IMR-90 (cell line): ENCODE results near the gene HOXD3. TPM values are rescaled to one million over a fixed set of nuclear protein-coding genes. Genes with fewer than 3 reads are reported as not detected.

Source experiments
- ATAC-seq: fragments of 200-7000 bp; cut with Tn5 transposase; 2 replicates; pipeline ENCODE4 v1.9.1; 2020; ENCODE audit warnings: low read depth, mild to moderate bottlenecking, moderate library complexity
- BruUV-seq: library from RNA; stranded (reverse); fragments of 400-500 nt; replicated peaks from 2 replicates; lab custom pipeline; 2021; lab: Mats Ljungman, UMichigan
- CTCF ChIA-PET: fragments of 300-600 bp; formaldehyde crosslinking; extraction: SDS; loops from one replicate; lab custom pipeline; 2021; ENCODE audit warnings: antibody characterized with exemption; lab: Yijun Ruan, JAX
- POLR2A ChIA-PET: fragments of 300-600 bp; sonication (Branson Sonifier 250); formaldehyde crosslinking; loops from one replicate; lab custom pipeline; 2022; ENCODE audit warnings: antibody characterized with exemption; ENCODE audit not compliant: unreplicated experiment; lab: Charles Lee
- DNase-seq: peaks from one replicate; pipeline ENCODE4 v3.0.0; 2013
- H2AFZ ChIP-seq: replicated peaks from 2 replicates; pipeline ENCODE3; 2013; ENCODE audit warnings: low read length, mild to moderate bottlenecking; ENCODE audit not compliant: poor library complexity
- H2AK5ac ChIP-seq: 2 replicates; pipeline ENCODE4 v1.6.1; 2013; ENCODE audit warnings: low read depth, low read length, inconsistent platforms
- H2AK9ac ChIP-seq: replicated peaks from 2 replicates; pipeline ENCODE3; 2013; ENCODE audit warnings: mild to moderate bottlenecking, low read depth, low read length, moderate library complexity; ENCODE audit not compliant: poor library complexity
- H2BK120ac ChIP-seq: 2 replicates; pipeline ENCODE4 v1.6.1; 2013; ENCODE audit warnings: low read depth, low read length, inconsistent platforms
- H2BK15ac ChIP-seq: 3 replicates; pipeline ENCODE4 v1.6.1; 2013; ENCODE audit warnings: low read depth, low read length, inconsistent platforms
- H2BK20ac ChIP-seq: 2 replicates; pipeline ENCODE4 v1.6.1; 2013; ENCODE audit warnings: low read depth, mild to moderate bottlenecking, inconsistent platforms, low read length, moderate library complexity
- H2BK5ac ChIP-seq: 2 replicates; pipeline ENCODE4 v1.6.1; 2013; ENCODE audit warnings: mild to moderate bottlenecking, low read depth, low read length, inconsistent platforms; ENCODE audit not compliant: poor library complexity, severe bottlenecking
- H3K14ac ChIP-seq: replicated peaks from 2 replicates; pipeline ENCODE4 v1.6.1; 2013; ENCODE audit warnings: low read depth, low read length, inconsistent platforms
- H3K18ac ChIP-seq: 2 replicates; pipeline ENCODE4 v1.6.1; 2013; ENCODE audit warnings: low read depth, low read length, control low read depth
- H3K23ac ChIP-seq: 2 replicates; pipeline ENCODE4 v1.6.1; 2013; ENCODE audit warnings: low read depth, low read length, inconsistent platforms
- H3K27ac ChIP-seq: 2 replicates; pipeline ENCODE4 v1.5.1; 2013; ENCODE audit warnings: mild to moderate bottlenecking, control low read depth, low read length; ENCODE audit not compliant: insufficient read depth
- H3K27me3 ChIP-seq: 2 replicates; pipeline ENCODE4 v1.6.1; 2013; ENCODE audit warnings: low read length; ENCODE audit not compliant: control insufficient read depth, insufficient read depth
- H3K36me3 ChIP-seq: 2 replicates; pipeline ENCODE4 v1.6.1; 2013; ENCODE audit warnings: low read length, mixed read lengths; ENCODE audit not compliant: control insufficient read depth, insufficient read depth
- H3K4ac ChIP-seq: 2 replicates; pipeline ENCODE4 v1.6.1; 2013; ENCODE audit warnings: low read depth, low read length, inconsistent platforms
- H3K4me1 ChIP-seq: 2 replicates; pipeline ENCODE4 v1.6.1; 2013; ENCODE audit warnings: low read length, mixed read lengths; ENCODE audit not compliant: control insufficient read depth, insufficient read depth
- H3K4me2 ChIP-seq: 2 replicates; pipeline ENCODE4 v1.6.1; 2013; ENCODE audit warnings: low read depth, mild to moderate bottlenecking, control low read depth, low read length, moderate library complexity
- H3K4me3 ChIP-seq: 2 replicates; pipeline ENCODE4 v1.5.1; 2013; ENCODE audit warnings: low read depth, mild to moderate bottlenecking, control low read depth, low read length, moderate library complexity; ENCODE audit not compliant: insufficient read depth
- H3K56ac ChIP-seq: 2 replicates; pipeline ENCODE4 v1.6.1; 2013; ENCODE audit warnings: low read length, inconsistent platforms; ENCODE audit not compliant: insufficient read depth; ENCODE audit errors: extremely low read depth
- H3K79me1 ChIP-seq, 2 experiments: 2 replicates each; pipeline ENCODE4 v1.6.1; 2013; ENCODE audit warnings: low read length in 2 of 2, inconsistent platforms in 1 of 2, low read depth in 1 of 2
- H3K9ac ChIP-seq: 2 replicates; pipeline ENCODE4 v1.6.1; 2013; ENCODE audit warnings: low read depth, low read length, control low read depth
- H3K9me1 ChIP-seq: 2 replicates; pipeline ENCODE4 v1.6.1; 2013; ENCODE audit warnings: low read length, inconsistent platforms; ENCODE audit not compliant: insufficient read depth
- H3K9me3 ChIP-seq: 2 replicates; pipeline ENCODE4 v1.6.1; 2013; ENCODE audit warnings: low read length; ENCODE audit not compliant: control insufficient read depth, insufficient read depth
- H4K20me1 ChIP-seq: 2 replicates; pipeline ENCODE4 v1.6.1; 2013; ENCODE audit warnings: low read length, inconsistent platforms; ENCODE audit not compliant: insufficient read depth
- H4K5ac ChIP-seq: 2 replicates; pipeline ENCODE4 v1.6.1; 2013; ENCODE audit warnings: mild to moderate bottlenecking, low read depth, low read length, control low read depth
- H4K8ac ChIP-seq, 2 experiments: 2 replicates each; pipeline ENCODE4 v1.6.1; 2013; ENCODE audit warnings: low read depth in 2 of 2, low read length in 2 of 2, control low read depth in 1 of 2, inconsistent platforms in 1 of 2
- H4K91ac ChIP-seq: 2 replicates; pipeline ENCODE4 v1.6.1; 2013; ENCODE audit warnings: low read depth, low read length, inconsistent platforms; ENCODE audit not compliant: insufficient read depth
- BHLHE40 ChIP-seq: fragments of 150-350 bp; IDR thresholded peaks from 2 replicates; pipeline ENCODE4 v1.6.1; 2016; ENCODE audit warnings: mild to moderate bottlenecking, low read depth, low read length
- CEBPB ChIP-seq: IDR thresholded peaks from 2 replicates; pipeline ENCODE4 v1.6.1; 2012; ENCODE audit warnings: low read depth, low read length, improper control_type of control experiment
- CHD1 ChIP-seq: IDR thresholded peaks from 2 replicates; pipeline ENCODE4 v1.6.1; 2012; ENCODE audit warnings: low read depth, low read length, improper control_type of control experiment
- FOS ChIP-seq: fragments of 150-350 bp; IDR thresholded peaks from 2 replicates; pipeline ENCODE4 v1.6.1; 2016; ENCODE audit warnings: low read depth, low read length
- MAFK ChIP-seq: IDR thresholded peaks from 2 replicates; pipeline ENCODE4 v1.6.1; 2012; ENCODE audit warnings: low read depth, low read length, improper control_type of control experiment
- MAZ ChIP-seq: IDR thresholded peaks from 2 replicates; pipeline ENCODE4 v1.6.1; 2012; ENCODE audit warnings: low read depth, mild to moderate bottlenecking, low read length, improper control_type of control experiment, moderate library complexity, borderline replicate concordance
- MXI1 ChIP-seq: IDR thresholded peaks from 2 replicates; pipeline ENCODE4 v1.6.1; 2012; ENCODE audit warnings: low read depth, mild to moderate bottlenecking, low read length, moderate library complexity, borderline replicate concordance
- NFE2L2 ChIP-seq: fragments of 150-350 bp; IDR thresholded peaks from 2 replicates; pipeline ENCODE4 v1.6.1; 2016; ENCODE audit warnings: low read depth, mild to moderate bottlenecking, low read length
- POLR2A ChIP-seq: IDR thresholded peaks from 2 replicates; pipeline ENCODE4 v1.6.1; 2012; ENCODE audit warnings: mild to moderate bottlenecking, low read depth, low read length
- RAD21 ChIP-seq: IDR thresholded peaks from 2 replicates; pipeline ENCODE4 v1.6.1; 2012; ENCODE audit warnings: low read length, improper control_type of control experiment
- RCOR1 ChIP-seq: IDR thresholded peaks from 2 replicates; pipeline ENCODE4 v1.6.1; 2012; ENCODE audit warnings: mild to moderate bottlenecking, low read length, improper control_type of control experiment; ENCODE audit not compliant: insufficient replicate concordance
- RFX5 ChIP-seq: IDR thresholded peaks from 2 replicates; pipeline ENCODE4 v1.8.0; 2012; ENCODE audit warnings: low read depth, mild to moderate bottlenecking, low read length, moderate library complexity
- SMC3 ChIP-seq: fragments of 150-350 bp; IDR thresholded peaks from 2 replicates; pipeline ENCODE4 v1.6.1; 2016; ENCODE audit warnings: low read depth, mild to moderate bottlenecking, antibody characterized with exemption, low read length, moderate library complexity
- WGBS, 2 experiments: methylation state at CpG; one replicate each; pipeline versions ENCODE4 v1.1.5 to v1.1.7; 2013; ENCODE audit warnings: missing lambda C conversion rate in 2 of 2; ENCODE audit not compliant: insufficient read length in 1 of 2; ENCODE audit errors: extremely low coverage in 2 of 2; 5-methylcytosine and 5-hydroxymethylcytosine counted together
- dilution Hi-C: fragments of 300-500 bp; cut with HindIII; formaldehyde crosslinking; loops from one replicate; pipeline ENCODE4 v1.14.3; 2018; ENCODE audit warnings: low sequenced_read_pairs; ENCODE audit not compliant: unreplicated experiment
- in situ Hi-C: fragments of 300-500 bp; cut with MboI; formaldehyde crosslinking; loops from 3 replicates; pipeline ENCODE4 v1.14.3; 2019; ENCODE audit warnings: low sequenced_read_pairs, inconsistent platforms, mixed read lengths
- intact Hi-C: fragments of 100-400 bp; cut with micrococcal nuclease; formaldehyde crosslinking; loops from 2 replicates; pipeline ENCODE4 v1.10.0; 2022
- polyA plus RNA-seq, 3 experiments: library from polyadenylated mRNA; depleted of rRNA; stranded (reverse); fragments of >200 nt; gene quantifications; 2 replicates each; pipeline ENCODE4 v1.2.3, GENCODE V29; 2012; ENCODE audit warnings: low replicate concordance in 1 of 3
- total RNA-seq: library from RNA; depleted of rRNA; stranded (reverse); fragments of >200 nt; gene quantifications from 2 replicates; pipeline ENCODE4 v1.2.3, GENCODE V29; 2012
- TF ChIP-seq, protein P1 (sequence below): conservative IDR thresholded peaks from 2 replicates; pipeline ENCODE4 v1.5.1; 2012; ENCODE audit warnings: mild to moderate bottlenecking, low read depth, low read length, improper control_type of control experiment
- TF ChIP-seq, protein P2 (sequence below): fragments of 150-350 bp; IDR thresholded peaks from 2 replicates; pipeline ENCODE4 v1.6.1; 2016; ENCODE audit warnings: low read depth, mild to moderate bottlenecking, low read length, moderate library complexity, borderline replicate concordance
- TF ChIP-seq, protein P3 (sequence below): fragments of 150-350 bp; IDR thresholded peaks from 2 replicates; pipeline ENCODE4 v1.6.1; 2017; ENCODE audit warnings: mild to moderate bottlenecking, antibody characterized with exemption, low read length, low read depth

The HOXD3 gene
- total and polyA plus RNA-seq, 2 of the 4 experiments (the other 2 are of a cell fraction): not detected

DNA sequence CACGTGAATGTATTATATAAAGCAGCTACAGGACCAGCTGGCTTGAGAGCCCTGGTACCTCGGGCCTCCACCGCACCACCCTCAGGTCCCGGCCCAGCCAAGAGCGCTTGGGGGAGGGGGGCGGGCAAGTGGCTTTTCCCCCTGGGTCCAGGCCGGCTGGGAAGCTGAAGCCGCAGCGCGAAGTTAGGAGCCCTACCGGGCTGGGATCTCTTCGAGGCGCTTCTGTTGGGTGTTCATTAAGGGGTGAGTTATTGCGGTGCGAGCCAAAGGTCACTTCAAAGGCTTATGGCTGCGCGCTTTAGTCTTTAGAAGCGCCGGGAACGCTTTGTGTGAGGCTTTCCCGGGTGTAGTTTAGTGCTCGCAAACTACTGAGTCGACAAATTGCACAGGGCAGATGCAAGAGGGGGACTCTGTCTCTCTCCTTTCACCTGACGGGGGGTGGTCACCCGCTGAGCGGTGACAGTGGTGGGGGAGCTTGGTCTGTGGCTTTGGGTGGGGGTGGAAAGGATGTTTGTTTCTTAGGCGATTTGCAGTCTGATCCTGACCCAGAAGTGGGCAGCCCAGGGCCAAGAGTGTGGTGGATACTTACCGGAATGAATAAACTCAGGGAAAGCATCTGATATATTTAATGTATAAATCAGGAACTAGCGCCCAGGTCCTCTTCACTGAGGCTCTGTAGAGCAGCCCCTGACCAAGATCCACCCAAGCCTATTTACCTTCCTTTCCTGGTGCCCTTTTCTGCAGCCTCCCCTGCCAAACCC is 6.0 kb downstream of the HOXD3 start:
- Histone ChIP-seq H3K23ac (no peak overlapping the region), H2AK9ac (no peak overlapping the region), H3K27ac (no peak overlapping the region), H3K4me3 (no peak overlapping the region), H3K4me2 (no peak overlapping the region), H3K9me1 (no peaks in the 10 kb centered on the region), H2AFZ (no peak overlapping the region), H4K20me1 (no peaks in the 10 kb centered on the region), H4K5ac (no peak overlapping the region), H4K8ac (no peak overlapping the region), H2BK120ac (no peak overlapping the region), H2BK15ac (no peak overlapping the region), H3K14ac (no peak overlapping the region), H3K9me3 (peaks cover 14% of the 10 kb centered on the region), H3K9ac (no peak overlapping the region), H2BK20ac (no peak overlapping the region), H3K79me1 (no peaks in the 10 kb centered on the region), H3K4me1 (no peaks in the 10 kb centered on the region), H3K56ac (no peak overlapping the region), H2BK5ac (no peak overlapping the region), H3K27me3 (peaks cover 80% of the 10 kb centered on the region), H3K36me3 (no peaks in the 10 kb centered on the region), H4K91ac (no peak overlapping the region), H2AK5ac (no peak overlapping the region), H3K18ac (no peak overlapping the region), H3K4ac (no peak overlapping the region)
- CTCF ChIA-PET: no interaction called here
- POLR2A ChIA-PET: no interaction called here
- in situ Hi-C loops: no loop called here
- intact Hi-C loops: no loop called here
- dilution Hi-C loops: no loop called here
- 2% methylated on average over 7 of the region's 29 CpGs; no CpG with 5 or more reads in 1 of the 2 experiments for whole genome bisulfite sequencing, 2 experiments
- TF ChIP-seq BHLHE40 (no peak), MAZ (no peak), CHD1 (no peak), NFE2L2 (no peak), MAFK (no peak), RFX5 (no peak), POLR2A (no peak), RAD21 (no peak), CEBPB (no peak), SMC3 (no peak), FOS (no peak), MXI1 (no peak), RCOR1 (no peak)
- TF ChIP-seq, protein P1, sequence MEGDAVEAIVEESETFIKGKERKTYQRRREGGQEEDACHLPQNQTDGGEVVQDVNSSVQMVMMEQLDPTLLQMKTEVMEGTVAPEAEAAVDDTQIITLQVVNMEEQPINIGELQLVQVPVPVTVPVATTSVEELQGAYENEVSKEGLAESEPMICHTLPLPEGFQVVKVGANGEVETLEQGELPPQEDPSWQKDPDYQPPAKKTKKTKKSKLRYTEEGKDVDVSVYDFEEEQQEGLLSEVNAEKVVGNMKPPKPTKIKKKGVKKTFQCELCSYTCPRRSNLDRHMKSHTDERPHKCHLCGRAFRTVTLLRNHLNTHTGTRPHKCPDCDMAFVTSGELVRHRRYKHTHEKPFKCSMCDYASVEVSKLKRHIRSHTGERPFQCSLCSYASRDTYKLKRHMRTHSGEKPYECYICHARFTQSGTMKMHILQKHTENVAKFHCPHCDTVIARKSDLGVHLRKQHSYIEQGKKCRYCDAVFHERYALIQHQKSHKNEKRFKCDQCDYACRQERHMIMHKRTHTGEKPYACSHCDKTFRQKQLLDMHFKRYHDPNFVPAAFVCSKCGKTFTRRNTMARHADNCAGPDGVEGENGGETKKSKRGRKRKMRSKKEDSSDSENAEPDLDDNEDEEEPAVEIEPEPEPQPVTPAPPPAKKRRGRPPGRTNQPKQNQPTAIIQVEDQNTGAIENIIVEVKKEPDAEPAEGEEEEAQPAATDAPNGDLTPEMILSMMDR: no peak
- TF ChIP-seq, protein P2, sequence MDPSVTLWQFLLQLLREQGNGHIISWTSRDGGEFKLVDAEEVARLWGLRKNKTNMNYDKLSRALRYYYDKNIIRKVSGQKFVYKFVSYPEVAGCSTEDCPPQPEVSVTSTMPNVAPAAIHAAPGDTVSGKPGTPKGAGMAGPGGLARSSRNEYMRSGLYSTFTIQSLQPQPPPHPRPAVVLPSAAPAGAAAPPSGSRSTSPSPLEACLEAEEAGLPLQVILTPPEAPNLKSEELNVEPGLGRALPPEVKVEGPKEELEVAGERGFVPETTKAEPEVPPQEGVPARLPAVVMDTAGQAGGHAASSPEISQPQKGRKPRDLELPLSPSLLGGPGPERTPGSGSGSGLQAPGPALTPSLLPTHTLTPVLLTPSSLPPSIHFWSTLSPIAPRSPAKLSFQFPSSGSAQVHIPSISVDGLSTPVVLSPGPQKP: no peak
- TF ChIP-seq, protein P3, sequence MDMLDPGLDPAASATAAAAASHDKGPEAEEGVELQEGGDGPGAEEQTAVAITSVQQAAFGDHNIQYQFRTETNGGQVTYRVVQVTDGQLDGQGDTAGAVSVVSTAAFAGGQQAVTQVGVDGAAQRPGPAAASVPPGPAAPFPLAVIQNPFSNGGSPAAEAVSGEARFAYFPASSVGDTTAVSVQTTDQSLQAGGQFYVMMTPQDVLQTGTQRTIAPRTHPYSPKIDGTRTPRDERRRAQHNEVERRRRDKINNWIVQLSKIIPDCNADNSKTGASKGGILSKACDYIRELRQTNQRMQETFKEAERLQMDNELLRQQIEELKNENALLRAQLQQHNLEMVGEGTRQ: no peak
- ATAC-seq (no peak), DNase-seq (no peak)
- no TSS peak for BruUV-seq
